Spleen (tissue), 11 donors: ENCODE data around the gene CTNNA2. TPM values are rescaled to one million over a fixed set of nuclear protein-coding genes. Genes with fewer than 3 reads are reported as not detected.

ENCODE experiments used
- DNase-seq: peaks from one replicate; pipeline ENCODE4 v3.0.0-alpha.2; 2020
- H3K27ac ChIP-seq, 8 donors: fragments of 200-600 bp; sonication (generic) in 7 of 8; 1 replicate in 4 of 8; 2 replicates in 4 of 8; pipeline versions ENCODE4 v1.5.0 to v1.8.0; 2016 to 2021; ENCODE audit warnings: inconsistent platforms in 4 of 8, mild to moderate bottlenecking in 4 of 8, moderate library complexity in 1 of 8
- H3K27me3 ChIP-seq, 7 donors: fragments of 200-600 bp; sonication (generic) in 6 of 7; replicated peaks in 1 of 7; 1 replicate in 4 of 7; 2 replicates in 3 of 7; pipeline versions ENCODE4 v1.5.0 to v1.8.0; 2016 to 2021; ENCODE audit warnings: inconsistent platforms in 3 of 7, mild to moderate bottlenecking in 1 of 7
- H3K36me3 ChIP-seq, 6 donors: fragments of 200-600 bp; sonication (generic) in 5 of 6; 1 replicate in 4 of 6; 2 replicates in 2 of 6; pipeline versions ENCODE4 v1.5.0 to v1.8.0; 2016 to 2021; ENCODE audit warnings: inconsistent platforms in 2 of 6
- H3K4me1 ChIP-seq, 6 donors: fragments of 200-600 bp; sonication (generic) in 5 of 6; 1 replicate in 3 of 6; 2 replicates in 3 of 6; pipeline versions ENCODE4 v1.5.0 to v1.8.0; 2016 to 2021; ENCODE audit warnings: inconsistent platforms in 3 of 6
- H3K4me3 ChIP-seq, 8 donors: fragments of 200-600 bp; sonication (generic) in 7 of 8; 1 replicate in 4 of 8; 2 replicates in 4 of 8; pipeline versions ENCODE4 v1.5.0 to v1.8.0; 2016 to 2021; ENCODE audit warnings: inconsistent platforms in 4 of 8, mild to moderate bottlenecking in 4 of 8, moderate library complexity in 2 of 8
- H3K9me3 ChIP-seq, 8 donors: fragments of 200-600 bp; sonication (generic) in 7 of 8; 1 replicate in 4 of 8; 2 replicates in 4 of 8; pipeline versions ENCODE4 v1.5.0 to v1.8.0; 2016 to 2021; ENCODE audit warnings: inconsistent platforms in 4 of 8
- POLR2A ChIP-seq, 3 donors: fragments of 450-650 bp; IDR thresholded peaks; one replicate each; pipeline ENCODE4 v1.5.1; 2017; ENCODE audit warnings: antibody characterized with exemption in 3 of 3, mild to moderate bottlenecking in 1 of 3
- POLR2AphosphoS5 ChIP-seq, 3 donors: sonication (generic); formaldehyde crosslinking; IDR thresholded peaks; one replicate each; pipeline ENCODE4 v1.5.1; 2017; ENCODE audit warnings: antibody characterized with exemption in 3 of 3
- WGBS, 5 donors: extraction: QIAGEN DNeasy Blood & Tissue Kit in 3 of 5; methylation state at CpG; one replicate each; pipeline versions ENCODE4 v1.1.5 to v1.1.7; 2013 to 2018; 5-methylcytosine and 5-hydroxymethylcytosine counted together
- intact Hi-C: fragments of 100-400 bp; cut with DNase I; formaldehyde crosslinking; loops from one replicate; pipeline ENCODE4 v1.15.0; 2023; ENCODE audit warnings: low total_unique reads
- polyA plus RNA-seq, 3 donors: library from polyadenylated mRNA; stranded (reverse); fragments of 200-250 nt; gene quantifications; one replicate each; pipeline ENCODE4 v1.2.1, GENCODE V29; 2013
- total RNA-seq, 7 donors: library from RNA; depleted of rRNA in 3 of 7; stranded (reverse); fragments of >200 nt in 3 of 7; fragmentation: NEBNext Ultra II Directional in 4 of 7; extraction: Animal tissue kit (Norgen Biotek cat#: 25700) in 4 of 7; gene quantifications; one replicate each; pipeline versions ENCODE4 v1.1.0 to v1.2.1, GENCODE V29; 2016 to 2021
- TF ChIP-seq, protein P1 (sequence below), 11 experiments: fragments of 200-600 bp in 7 of 11; fragments of 450-650 bp in 4 of 11; sonication (generic) in 4 of 11; IDR thresholded peaks in 8 of 11; conservative IDR thresholded peaks in 3 of 11; 1 replicate in 7 of 11; 2 replicates in 4 of 11; pipeline versions ENCODE4 v1.4.0 to v1.8.0; 2016 to 2021; ENCODE audit warnings: antibody characterized with exemption in 11 of 11, inconsistent platforms in 4 of 11, mild to moderate bottlenecking in 1 of 11
- donor health status: healthy with polysubstance abuse.
- donor health status: DM: no; HTN: no; CAD: no; lungs with moderate emphysema.
- donor health status: DM: no; HTN: no; CAD: no.
- donor health status: Bipolar disorder and iron deficiency.
- donor health status: healthy.
- donor health status: DM: no; HTN: no; CAD: no.
- donor health status: DM: yes; HTN: yes; CAD: no.

The CTNNA2 gene
- total and polyA plus RNA-seq, 10 donors: not detected

DNA sequence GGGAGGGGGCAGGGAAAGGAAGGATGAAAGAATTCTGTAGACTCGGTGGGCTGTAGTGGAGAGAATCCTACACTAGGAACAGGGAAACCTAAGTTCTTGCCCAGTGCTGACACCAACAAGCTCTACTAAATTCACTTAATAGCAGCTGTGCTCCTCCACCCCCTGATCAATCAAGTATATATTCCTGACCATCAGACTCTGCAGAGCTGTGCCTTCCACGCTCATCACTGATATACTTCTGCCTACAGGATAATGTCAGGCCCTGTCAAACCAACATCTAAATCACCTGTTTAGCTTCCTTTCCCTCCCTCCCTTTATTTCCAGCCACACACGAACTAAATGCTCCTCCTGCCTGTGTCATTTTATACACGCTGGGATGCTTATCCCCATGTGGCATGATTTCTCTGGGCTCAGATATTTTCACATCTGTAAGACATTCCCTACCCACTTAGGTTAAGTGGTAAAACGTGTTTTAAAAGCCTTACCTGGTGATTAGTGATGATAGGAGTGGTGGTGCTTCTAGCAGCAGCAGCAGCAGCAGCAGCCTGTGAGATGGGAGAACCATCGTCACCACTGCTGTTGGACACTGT lies 489.8 kb downstream of the CTNNA2 start:
- no peak overlapping the region for H3K27ac ChIP-seq
- no peaks in the 10 kb centered on the region for H3K4me1 ChIP-seq
- intact Hi-C loops: no loop called here
- no peaks in the 10 kb centered on the region for H3K27me3 ChIP-seq
- TF ChIP-seq, protein P1, sequence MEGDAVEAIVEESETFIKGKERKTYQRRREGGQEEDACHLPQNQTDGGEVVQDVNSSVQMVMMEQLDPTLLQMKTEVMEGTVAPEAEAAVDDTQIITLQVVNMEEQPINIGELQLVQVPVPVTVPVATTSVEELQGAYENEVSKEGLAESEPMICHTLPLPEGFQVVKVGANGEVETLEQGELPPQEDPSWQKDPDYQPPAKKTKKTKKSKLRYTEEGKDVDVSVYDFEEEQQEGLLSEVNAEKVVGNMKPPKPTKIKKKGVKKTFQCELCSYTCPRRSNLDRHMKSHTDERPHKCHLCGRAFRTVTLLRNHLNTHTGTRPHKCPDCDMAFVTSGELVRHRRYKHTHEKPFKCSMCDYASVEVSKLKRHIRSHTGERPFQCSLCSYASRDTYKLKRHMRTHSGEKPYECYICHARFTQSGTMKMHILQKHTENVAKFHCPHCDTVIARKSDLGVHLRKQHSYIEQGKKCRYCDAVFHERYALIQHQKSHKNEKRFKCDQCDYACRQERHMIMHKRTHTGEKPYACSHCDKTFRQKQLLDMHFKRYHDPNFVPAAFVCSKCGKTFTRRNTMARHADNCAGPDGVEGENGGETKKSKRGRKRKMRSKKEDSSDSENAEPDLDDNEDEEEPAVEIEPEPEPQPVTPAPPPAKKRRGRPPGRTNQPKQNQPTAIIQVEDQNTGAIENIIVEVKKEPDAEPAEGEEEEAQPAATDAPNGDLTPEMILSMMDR (IDR thresholded peaks at IDR 0.05 in 8 of 11, conservative IDR thresholded peaks at IDR 0.05 in 3 of 11): no peak
- no peak for TF ChIP-seq POLR2A (IDR thresholded peaks at IDR 0.05)
- no peak for TF ChIP-seq POLR2AphosphoS5 (IDR thresholded peaks at IDR 0.05)
- DNase-seq: no peak
- no peaks in the 10 kb centered on the region for H3K9me3 ChIP-seq
- WGBS, 5 donors: 63 to 74% (median 66%) methylated on average over 6 of the region's 6 CpGs
- H3K36me3 ChIP-seq: no peaks in the 10 kb centered on the region
- H3K4me3 ChIP-seq: no peak overlapping the region

DNA sequence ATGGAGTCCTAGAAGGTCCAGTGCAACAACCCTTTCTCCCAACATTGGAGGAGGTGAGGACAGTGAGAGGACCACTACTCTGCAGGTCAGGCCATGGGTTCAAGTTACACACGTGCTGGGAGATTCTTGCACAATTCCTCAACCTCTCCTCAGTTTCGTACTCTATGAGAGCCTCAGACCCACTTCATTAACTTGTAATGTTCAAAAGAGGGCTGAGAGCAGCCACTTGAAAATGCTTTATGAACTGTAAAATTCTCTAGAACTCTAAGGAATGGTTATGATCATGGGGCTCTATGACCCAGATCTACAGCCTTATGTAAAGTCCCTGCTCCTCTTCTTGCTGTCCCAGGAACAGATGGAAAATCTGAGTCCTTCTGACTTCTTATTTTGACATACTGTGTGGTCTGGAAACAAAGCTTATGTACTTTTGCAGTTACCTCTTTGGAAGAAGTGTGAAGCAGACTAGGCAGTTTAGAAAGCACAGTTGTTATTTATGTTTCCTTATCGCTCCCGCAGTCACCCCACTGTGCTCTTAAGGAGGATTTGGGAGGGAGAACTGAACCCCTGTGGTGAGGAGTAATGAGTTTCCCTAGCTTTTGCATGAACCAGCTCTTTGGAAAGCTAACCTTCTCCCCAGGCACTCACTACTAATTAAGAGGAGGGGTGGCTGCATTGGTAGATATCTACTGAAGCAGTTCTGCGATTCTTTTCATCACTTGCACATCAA lies 495.1 kb downstream of the CTNNA2 start:
- no peak overlapping the region for H3K4me3 ChIP-seq
- no peaks in the 10 kb centered on the region for H3K9me3 ChIP-seq
- peaks cover 0 to 4% (median 0%) of the 10 kb centered on the region in 7 donors for H3K27me3 ChIP-seq
- 20 to 32% (median 25%) methylated on average over 5 of the region's 5 CpGs for WGBS, 5 donors
- H3K27ac ChIP-seq: no peak overlapping the region
- no peaks in the 10 kb centered on the region for H3K4me1 ChIP-seq
- intact Hi-C loops: no loop called here
- no peak for TF ChIP-seq POLR2AphosphoS5 (IDR thresholded peaks at IDR 0.05)
- TF ChIP-seq, protein P1 (IDR thresholded peaks at IDR 0.05 in 8 of 11, conservative IDR thresholded peaks at IDR 0.05 in 3 of 11): no peak
- TF ChIP-seq POLR2A (IDR thresholded peaks at IDR 0.05): no peak
- DNase-seq: no peak
- H3K36me3 ChIP-seq: no peaks in the 10 kb centered on the region

DNA sequence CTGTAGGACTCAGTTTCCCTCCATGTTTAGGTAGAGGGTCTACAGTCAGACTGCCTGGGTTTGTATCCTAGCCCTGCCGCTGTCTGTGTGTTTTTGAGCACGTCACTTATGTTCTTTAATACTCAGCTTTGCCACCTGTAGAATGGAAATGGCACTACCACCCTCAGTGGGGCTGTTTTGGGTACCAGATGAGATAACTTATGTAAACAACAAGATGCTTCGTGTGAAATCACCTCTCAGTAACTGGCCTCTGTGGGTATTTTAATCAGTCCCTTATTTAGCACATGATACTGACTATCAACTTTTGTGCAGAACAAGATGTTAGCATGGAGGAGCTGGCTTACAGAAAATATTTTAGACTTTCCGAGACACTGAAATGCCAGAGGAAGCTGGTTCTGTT lies 495.7 kb downstream of the CTNNA2 start:
- whole genome bisulfite sequencing, 5 donors: 55 to 68% (median 61%) methylated on average over 4 of the region's 4 CpGs
- DNase-seq: no peak
- Histone ChIP-seq H3K27ac (no peak overlapping the region), H3K27me3 (peaks cover 0 to 4% (median 0%) of the 10 kb centered on the region in 7 donors), H3K9me3 (no peaks in the 10 kb centered on the region), H3K4me1 (no peaks in the 10 kb centered on the region), H3K36me3 (no peaks in the 10 kb centered on the region), H3K4me3 (no peak overlapping the region)
- TF ChIP-seq, protein P1 (IDR thresholded peaks at IDR 0.05 in 8 of 11, conservative IDR thresholded peaks at IDR 0.05 in 3 of 11): no peak
- TF ChIP-seq POLR2A (IDR thresholded peaks at IDR 0.05) (no peak), POLR2AphosphoS5 (IDR thresholded peaks at IDR 0.05) (no peak)
- intact Hi-C loops: no loop called here

DNA sequence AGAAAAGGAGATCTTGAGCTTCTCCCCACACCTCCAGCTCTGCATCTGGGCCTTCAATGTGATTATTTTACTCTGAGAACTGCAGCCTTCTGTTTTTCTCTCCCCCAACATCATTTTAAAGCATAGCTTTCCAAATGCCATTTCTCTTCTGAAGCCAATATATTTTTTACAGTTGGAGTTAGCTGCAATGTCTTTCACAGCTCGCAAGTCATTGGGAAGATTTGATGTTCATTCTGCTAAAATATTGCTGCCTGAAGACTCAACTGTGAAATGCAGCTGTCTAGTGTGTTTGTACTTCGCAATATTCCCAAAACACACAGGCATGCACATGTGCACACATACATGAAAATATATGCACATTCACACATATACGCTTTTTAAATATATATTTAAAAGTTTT lies 496.4 kb downstream of the CTNNA2 start:
- no peaks in the 10 kb centered on the region for H3K36me3 ChIP-seq
- DNase-seq: no peak
- H3K4me1 ChIP-seq: no peaks in the 10 kb centered on the region
- TF ChIP-seq POLR2AphosphoS5 (IDR thresholded peaks at IDR 0.05) (no peak), POLR2A (IDR thresholded peaks at IDR 0.05) (no peak)
- TF ChIP-seq, protein P1 (IDR thresholded peaks at IDR 0.05 in 8 of 11, conservative IDR thresholded peaks at IDR 0.05 in 3 of 11): no peak
- intact Hi-C loops: no loop called here
- no peak overlapping the region for H3K27ac ChIP-seq
- WGBS, 5 donors: 84 to 95% (median 93%) methylated on average over 3 of the region's 3 CpGs
- no peaks in the 10 kb centered on the region for H3K9me3 ChIP-seq
- no peak overlapping the region for H3K4me3 ChIP-seq
- peaks cover 0 to 4% (median 0%) of the 10 kb centered on the region in 7 donors for H3K27me3 ChIP-seq
